ENCODE data around the gene KIF15. TPM values are rescaled to one million over a fixed set of nuclear protein-coding genes. Genes with fewer than 3 reads are reported as not detected.

The KIF15 gene
- polyA plus RNA-seq, 3 donors from 2014 or later = 0.29 to 0.56 TPM; not detected in 1

DNA sequence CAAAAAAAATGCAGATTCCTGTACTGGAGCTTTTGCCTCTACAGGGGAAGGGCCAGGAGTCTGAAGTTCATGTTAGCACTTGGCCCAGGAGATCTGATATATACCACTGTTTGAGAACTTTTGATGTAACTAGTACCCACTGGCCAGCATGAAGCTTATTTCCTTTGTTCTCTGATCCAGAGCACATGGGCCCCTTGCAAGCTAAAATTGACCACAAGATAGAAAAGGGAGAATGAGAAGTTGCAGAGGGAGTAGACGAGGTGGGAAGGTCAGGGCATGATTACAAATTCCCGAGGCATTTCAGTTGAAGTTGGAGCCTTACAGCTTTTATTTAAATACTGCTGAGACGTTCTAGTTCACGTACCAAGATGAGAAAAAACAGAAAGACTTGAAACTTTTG lies 141.0 kb downstream of the KIF15 start:
- H3K27me3 Mint-ChIP-seq (ENCODE audit: low read depth in 3 of 3) = peaks cover 0 to 13% (median 5%) of the 10 kb centered on the region in 3 donors

More for the DNA sequence above, 141.0 kb downstream of the KIF15 start:
- Mint-ChIP-seq H3K4me3 (no peak overlapping the region), H3K27ac (no peak overlapping the region), H3K9me3 (no peaks in the 10 kb centered on the region), H3K36me3 (no peaks in the 10 kb centered on the region), H3K4me1 (peaks cover 0 to 7% of the 10 kb centered on the region in 2 donors)
- no peak for DNase-seq

Other genes starting within 250 kb of the KIF15 start
- gene ZKSCAN7, start 206.6 kb upstream of the KIF15 start, polyA plus RNA-seq = 1 to 10 TPM in 2 of 3 donors, under 1 TPM in 1; 0.88 to 4.5 (median 4.2) TPM
- gene ZNF660, start 176.8 kb upstream of the KIF15 start, polyA plus RNA-seq = 1 to 10 TPM in 2 of 3 donors, not detected in 1; 1.9 to 2.6 TPM
- gene ZNF197, start 136.8 kb upstream of the KIF15 start, polyA plus RNA-seq = 1 to 10 TPM; 4.6 to 7.5 (median 4.9) TPM
- gene ZNF35, start 113.1 kb upstream of the KIF15 start, polyA plus RNA-seq = 1 to 10 TPM; 4.7 to 8.1 (median 6.5) TPM
- 1 to 10 TPM; 3.3 to 3.6 (median 3.6) TPM for gene ZNF502, start 49.1 kb upstream of the KIF15 start, polyA plus RNA-seq
- gene ZNF501, start 32.2 kb upstream of the KIF15 start, polyA plus RNA-seq = 1 to 10 TPM; 1.8 to 3.3 (median 2.3) TPM
- gene KIAA1143, start 175 bp upstream of the KIF15 start, polyA plus RNA-seq = 10 to 100 TPM; 10.5 to 37.5 (median 31.1) TPM
- 10 to 100 TPM; 27.9 to 54.2 (median 43.3) TPM for gene TMEM42, start 100.1 kb downstream of the KIF15 start, polyA plus RNA-seq
- gene TGM4, start 112.8 kb downstream of the KIF15 start, polyA plus RNA-seq = under 1 TPM in 1 of 3 donors, not detected in 2; 0.15 TPM
- gene ZDHHC3, start 214.4 kb downstream of the KIF15 start, polyA plus RNA-seq = 10 to 100 TPM; 43.5 to 65.3 (median 46.9) TPM
- 10 to 100 TPM; 35.0 to 73.2 (median 52.2) TPM for gene EXOSC7, start 214.4 kb downstream of the KIF15 start, polyA plus RNA-seq

All from immature natural killer cell (primary cell).